IPS DF 6.9 (cell line): ENCODE results near the gene CD4.
"Not testable (repeated sequence)": the region's sequence is repeated elsewhere in the genome, so short reads cannot be mapped to it uniquely, and the experiment has no call there.

Experiments
- DNase-seq: peaks from one replicate; pipeline ENCODE4 v3.0.0-alpha.2; 2013; ENCODE audit warnings: low read depth, low spot score
- H3K27ac ChIP-seq: one replicate; pipeline ENCODE4 v1.5.1; 2013; ENCODE audit warnings: low read length, control low read depth
- H3K27me3 ChIP-seq: 2 replicates; pipeline ENCODE4 v1.6.1; 2013; ENCODE audit warnings: mild to moderate bottlenecking, low read length; ENCODE audit not compliant: control insufficient read depth, insufficient read depth
- H3K36me3 ChIP-seq: 2 replicates; pipeline ENCODE4 v1.6.1; 2013; ENCODE audit warnings: low read length; ENCODE audit not compliant: control insufficient read depth, insufficient read depth
- H3K4me1 ChIP-seq: 2 replicates; pipeline ENCODE4 v1.6.1; 2013; ENCODE audit warnings: low read length; ENCODE audit not compliant: control insufficient read depth, insufficient read depth
- H3K4me3 ChIP-seq: 2 replicates; pipeline ENCODE4 v1.5.1; 2013; ENCODE audit warnings: mild to moderate bottlenecking, low read length
- H3K9me3 ChIP-seq: 2 replicates; pipeline ENCODE4 v1.6.1; 2013; ENCODE audit warnings: low read length, inconsistent platforms; ENCODE audit not compliant: control insufficient read depth, insufficient read depth
- WGBS: extraction: QIAGEN DNeasy Blood & Tissue Kit; methylation state at CpG from one replicate; pipeline ENCODE4 v1.1.7; 2013; ENCODE audit warnings: mixed read lengths, missing lambda C conversion rate; ENCODE audit not compliant: insufficient read length, insufficient coverage; 5-methylcytosine and 5-hydroxymethylcytosine counted together

CD4 gene

DNA sequence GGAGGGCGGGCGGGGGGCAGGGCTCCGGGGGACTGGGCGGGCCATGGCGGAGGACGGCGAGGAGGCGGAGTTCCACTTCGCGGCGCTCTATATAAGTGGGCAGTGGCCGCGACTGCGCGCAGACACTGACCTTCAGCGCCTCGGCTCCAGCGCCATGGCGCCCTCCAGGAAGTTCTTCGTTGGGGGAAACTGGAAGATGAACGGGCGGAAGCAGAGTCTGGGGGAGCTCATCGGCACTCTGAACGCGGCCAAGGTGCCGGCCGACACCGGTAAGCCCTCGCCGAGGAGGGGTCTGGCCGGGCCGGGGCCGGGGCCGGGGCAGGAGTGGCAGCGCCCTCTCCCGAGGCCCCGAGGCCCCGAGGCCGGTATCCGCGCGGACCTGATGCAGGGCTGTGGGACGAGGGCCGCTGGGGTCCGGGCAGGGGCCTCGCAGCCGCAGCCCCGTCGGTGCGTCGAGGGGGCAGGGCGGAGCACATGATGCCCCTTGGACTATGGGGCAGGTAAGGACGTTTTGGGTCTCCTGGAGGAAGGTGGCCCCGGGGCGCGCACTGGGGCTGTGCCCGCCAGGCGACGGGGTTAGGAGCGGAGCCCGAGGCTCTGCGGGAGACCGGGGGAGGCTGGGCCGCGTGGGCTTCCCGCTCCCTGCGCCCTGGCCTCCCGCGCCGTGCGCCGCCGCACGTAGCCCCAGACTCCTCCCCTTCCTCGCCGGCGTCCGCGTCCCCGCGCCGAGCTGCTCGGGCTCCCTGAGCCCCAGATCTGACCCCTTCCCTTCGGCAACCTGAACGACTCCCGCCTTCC lies 78.3 kb downstream of the CD4 start, which contains the start of gene TPI1:
Gene TPI1 (plus strand): TSS at position 119 of the 798 bp plus-strand sequence. CDS start 36 bp downstream, at position 155.
- H3K36me3 ChIP-seq = peaks cover 27% of the 10 kb centered on the region
- H3K4me1 ChIP-seq = peaks cover 9% of the 10 kb centered on the region
- H3K27me3 ChIP-seq = no peaks in the 10 kb centered on the region
- no CpG with 5 or more reads among the region's 86 CpGs for WGBS
- H3K9me3 ChIP-seq = no peaks in the 10 kb centered on the region
- peak within 1 kb of the TSS; percentile 91 for H3K4me3 ChIP-seq
- DNase-seq = no peak
- H3K27ac ChIP-seq = no peak within 1 kb of the TSS

DNA sequence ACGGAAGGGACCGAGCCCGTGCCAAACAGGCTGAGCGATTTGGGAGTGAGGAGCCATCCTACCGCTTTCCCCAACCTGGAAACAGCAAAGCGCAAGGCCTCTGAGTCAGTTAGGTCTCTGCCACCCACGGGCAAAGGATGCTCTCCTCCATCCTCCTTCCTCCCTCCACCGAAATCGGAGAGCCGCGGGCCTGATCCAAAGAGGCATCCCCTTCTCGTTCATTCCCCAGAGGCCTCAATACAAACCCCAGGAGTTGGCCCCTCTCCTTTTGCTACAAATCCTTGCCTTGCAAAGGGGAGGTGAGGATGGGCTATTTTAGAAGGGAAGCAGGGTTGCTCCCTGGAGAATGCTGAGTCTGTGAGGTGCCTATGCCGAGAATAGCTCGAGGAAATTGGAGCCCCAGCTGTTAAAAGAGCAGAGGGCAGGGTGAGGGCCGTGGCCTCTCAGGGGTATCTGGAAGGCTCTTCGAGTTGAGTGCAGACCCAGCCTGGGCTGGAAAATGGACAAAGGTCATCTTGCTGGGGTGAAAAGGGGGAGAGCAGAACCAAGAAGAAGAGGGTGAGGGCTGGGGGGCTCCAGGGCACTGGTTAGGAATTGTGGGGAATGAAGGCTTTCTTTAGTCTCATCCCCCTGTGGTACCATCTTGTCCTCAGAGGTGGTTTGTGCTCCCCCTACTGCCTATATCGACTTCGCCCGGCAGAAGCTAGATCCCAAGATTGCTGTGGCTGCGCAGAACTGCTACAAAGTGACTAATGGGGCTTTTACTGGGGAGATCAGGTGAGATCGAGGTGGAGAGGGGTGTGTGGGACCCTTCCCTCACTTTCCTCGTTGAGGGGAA lies 79.1 kb downstream of the CD4 start:
- Histone ChIP-seq H3K4me1 (peaks cover 9% of the 10 kb centered on the region), H3K4me3 (peak overlapping the region; percentile 91), H3K27ac (no peak overlapping the region), H3K9me3 (no peaks in the 10 kb centered on the region), H3K36me3 (peaks cover 27% of the 10 kb centered on the region), H3K27me3 (no peaks in the 10 kb centered on the region)
- DNase-seq = no peak
- WGBS = no CpG with 5 or more reads among the region's 22 CpGs

DNA sequence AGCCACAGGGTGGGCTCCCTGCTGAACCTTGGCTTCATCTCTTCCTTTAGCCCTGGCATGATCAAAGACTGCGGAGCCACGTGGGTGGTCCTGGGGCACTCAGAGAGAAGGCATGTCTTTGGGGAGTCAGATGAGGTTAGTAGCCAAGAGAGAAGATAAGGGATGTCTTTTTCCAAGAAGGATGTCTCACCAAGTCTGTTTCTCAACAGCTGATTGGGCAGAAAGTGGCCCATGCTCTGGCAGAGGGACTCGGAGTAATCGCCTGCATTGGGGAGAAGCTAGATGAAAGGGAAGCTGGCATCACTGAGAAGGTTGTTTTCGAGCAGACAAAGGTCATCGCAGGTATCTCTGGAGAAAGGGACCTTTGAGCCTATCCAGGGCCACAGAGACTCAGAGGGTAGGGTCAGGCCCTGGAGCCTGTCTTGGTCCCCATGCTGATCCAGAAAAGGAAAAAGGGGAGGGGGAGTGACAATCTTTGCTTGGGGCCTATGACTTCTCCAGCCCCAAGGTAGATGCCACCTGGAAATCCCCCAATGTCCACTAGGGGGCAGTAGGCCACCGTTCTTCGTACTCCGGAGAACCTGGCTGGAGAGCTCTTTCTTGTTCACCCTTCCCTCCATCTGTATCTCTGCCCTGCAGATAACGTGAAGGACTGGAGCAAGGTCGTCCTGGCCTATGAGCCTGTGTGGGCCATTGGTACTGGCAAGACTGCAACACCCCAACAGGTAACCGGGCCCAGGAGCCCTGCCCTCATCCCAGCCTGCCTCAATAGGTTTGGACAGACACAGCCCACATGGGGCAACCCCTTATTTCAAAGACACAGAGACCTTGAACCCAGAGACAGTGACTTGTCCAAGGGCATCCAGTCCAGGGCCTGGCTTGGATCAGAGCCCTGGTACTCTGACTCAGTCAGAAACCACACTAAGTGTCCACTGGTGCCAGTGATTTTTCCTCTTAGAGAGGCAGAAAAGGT lies 80.0 kb downstream of the CD4 start:
- DNase-seq = no peak
- no peak overlapping the region for H3K27ac ChIP-seq
- H3K4me1 ChIP-seq = peaks cover 9% of the 10 kb centered on the region
- H3K4me3 ChIP-seq = peak overlapping the region; percentile 91; the same call in 1 of the 2 replicates
- H3K27me3 ChIP-seq = no peaks in the 10 kb centered on the region
- WGBS = no CpG with 5 or more reads among the region's 12 CpGs
- no peaks in the 10 kb centered on the region for H3K9me3 ChIP-seq
- peaks cover 24% of the 10 kb centered on the region for H3K36me3 ChIP-seq

DNA sequence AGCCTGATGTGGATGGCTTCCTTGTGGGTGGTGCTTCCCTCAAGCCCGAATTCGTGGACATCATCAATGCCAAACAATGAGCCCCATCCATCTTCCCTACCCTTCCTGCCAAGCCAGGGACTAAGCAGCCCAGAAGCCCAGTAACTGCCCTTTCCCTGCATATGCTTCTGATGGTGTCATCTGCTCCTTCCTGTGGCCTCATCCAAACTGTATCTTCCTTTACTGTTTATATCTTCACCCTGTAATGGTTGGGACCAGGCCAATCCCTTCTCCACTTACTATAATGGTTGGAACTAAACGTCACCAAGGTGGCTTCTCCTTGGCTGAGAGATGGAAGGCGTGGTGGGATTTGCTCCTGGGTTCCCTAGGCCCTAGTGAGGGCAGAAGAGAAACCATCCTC lies 81.0 kb downstream of the CD4 start:
- H3K9me3 ChIP-seq, H3K4me1 ChIP-seq, H3K27me3 ChIP-seq, H3K27ac ChIP-seq, DNase-seq, H3K4me3 ChIP-seq: not testable (repeated sequence)
- peaks cover 18% of the 10 kb centered on the region for H3K36me3 ChIP-seq
- WGBS = no CpG with 5 or more reads among the region's 4 CpGs
